IPS-20b (cell line): ENCODE measurements around the gene AP1AR.

Experiments
- H3K27ac ChIP-seq: one replicate; pipeline ENCODE4 v1.5.1; 2013; ENCODE audit warnings: low read length
- H3K27me3 ChIP-seq: 2 replicates; pipeline ENCODE4 v1.6.1; 2013; ENCODE audit warnings: mild to moderate bottlenecking, low read length, inconsistent platforms; ENCODE audit not compliant: insufficient read depth
- H3K36me3 ChIP-seq: 2 replicates; pipeline ENCODE4 v1.6.1; 2013; ENCODE audit warnings: low read depth, mild to moderate bottlenecking, inconsistent platforms, low read length, moderate library complexity; ENCODE audit not compliant: insufficient read depth
- H3K4me1 ChIP-seq: 2 replicates; pipeline ENCODE4 v1.6.1; 2013; ENCODE audit warnings: mild to moderate bottlenecking, control low read depth, inconsistent platforms, low read length, moderate library complexity; ENCODE audit not compliant: insufficient read depth
- H3K4me3 ChIP-seq: 2 replicates; pipeline ENCODE4 v1.5.1; 2013; ENCODE audit warnings: mild to moderate bottlenecking, low read length, inconsistent platforms
- H3K9ac ChIP-seq: 2 replicates; pipeline ENCODE4 v1.6.1; 2013; ENCODE audit warnings: low read depth, mild to moderate bottlenecking, inconsistent platforms, low read length, moderate library complexity
- H3K9me3 ChIP-seq: 2 replicates; pipeline ENCODE4 v1.6.1; 2013; ENCODE audit warnings: mild to moderate bottlenecking, low read depth, low read length, inconsistent platforms; ENCODE audit not compliant: insufficient read depth

The AP1AR gene

GRCh38 chr4:112282860-112283667 is 51.5 kb downstream of the AP1AR start:
- no peak overlapping the region for H3K27ac ChIP-seq
- no peaks in the 10 kb centered on the region for H3K36me3 ChIP-seq
- no peak overlapping the region for H3K9ac ChIP-seq
- H3K9me3 ChIP-seq, result no peaks in the 10 kb centered on the region
- no peak overlapping the region for H3K4me3 ChIP-seq
- H3K4me1 ChIP-seq, result no peaks in the 10 kb centered on the region
- H3K27me3 ChIP-seq, result peaks cover 34% of the 10 kb centered on the region

- Histone ChIP-seq H3K9ac (no peak overlapping the region), H3K9me3 (no peaks in the 10 kb centered on the region), H3K36me3 (no peaks in the 10 kb centered on the region), H3K4me3 (no peak overlapping the region), H3K4me1 (no peaks in the 10 kb centered on the region), H3K27me3 (peaks cover 34% of the 10 kb centered on the region), H3K27ac (no peak overlapping the region)
Observed at GRCh38 chr4:112284166-112284565, 52.6 kb downstream of the AP1AR start.

- Histone ChIP-seq H3K27me3 (peaks cover 34% of the 10 kb centered on the region), H3K4me3 (peak overlapping the region; percentile 68), H3K27ac (no peak overlapping the region), H3K4me1 (no peaks in the 10 kb centered on the region), H3K36me3 (no peaks in the 10 kb centered on the region), H3K9ac (peak overlapping the region; percentile 61; the same call in 1 of the 2 replicates), H3K9me3 (no peaks in the 10 kb centered on the region)
Observed at GRCh38 chr4:112284662-112285411, 53.2 kb downstream of the AP1AR start.

GRCh38 chr4:112287258-112287989 is 55.8 kb downstream of the AP1AR start:
- Histone ChIP-seq H3K9ac (no peak overlapping the region), H3K9me3 (no peaks in the 10 kb centered on the region), H3K4me3 (no peak overlapping the region), H3K4me1 (no peaks in the 10 kb centered on the region), H3K36me3 (no peaks in the 10 kb centered on the region), H3K27ac (no peak overlapping the region), H3K27me3 (peaks cover 34% of the 10 kb centered on the region)

GRCh38 chr4:112288455-112288854 is 56.9 kb downstream of the AP1AR start:
- H3K27me3 ChIP-seq, result peaks cover 34% of the 10 kb centered on the region
- no peaks in the 10 kb centered on the region for H3K36me3 ChIP-seq
- no peak overlapping the region for H3K4me3 ChIP-seq
- no peak overlapping the region for H3K27ac ChIP-seq
- H3K4me1 ChIP-seq, result no peaks in the 10 kb centered on the region
- no peaks in the 10 kb centered on the region for H3K9me3 ChIP-seq
- H3K9ac ChIP-seq, result no peak overlapping the region

- Histone ChIP-seq H3K27me3 (peaks cover 22% of the 10 kb centered on the region), H3K4me3 (no peak overlapping the region), H3K36me3 (no peaks in the 10 kb centered on the region), H3K27ac (no peak overlapping the region), H3K9me3 (no peaks in the 10 kb centered on the region), H3K4me1 (no peaks in the 10 kb centered on the region), H3K9ac (no peak overlapping the region)
Observed at GRCh38 chr4:112289407-112290253, 58.0 kb downstream of the AP1AR start.

- no peak overlapping the region for H3K4me3 ChIP-seq
- peaks cover 15% of the 10 kb centered on the region for H3K27me3 ChIP-seq
- H3K9me3 ChIP-seq, result no peaks in the 10 kb centered on the region
- H3K36me3 ChIP-seq, result no peaks in the 10 kb centered on the region
- no peak overlapping the region for H3K27ac ChIP-seq
- no peak overlapping the region for H3K9ac ChIP-seq
- no peaks in the 10 kb centered on the region for H3K4me1 ChIP-seq
Observed at GRCh38 chr4:112290341-112290740, 58.8 kb downstream of the AP1AR start.

GRCh38 chr4:112296949-112297880 is 65.6 kb downstream of the AP1AR start, which contains the start of gene ALPK1:
Gene ALPK1 (plus strand): TSS chr4:112297369.
- Histone ChIP-seq H3K4me3 (no peak within 1 kb of the TSS), H3K9ac (no peak within 1 kb of the TSS), H3K4me1 (no peaks in the 10 kb centered on the region), H3K9me3 (no peaks in the 10 kb centered on the region), H3K36me3 (no peaks in the 10 kb centered on the region), H3K27ac (no peak within 1 kb of the TSS), H3K27me3 (no peaks in the 10 kb centered on the region)

GRCh38 chr4:112299721-112300120 is 68.1 kb downstream of the AP1AR start:
- no peak overlapping the region for H3K27ac ChIP-seq
- H3K36me3 ChIP-seq, result no peaks in the 10 kb centered on the region
- no peak overlapping the region for H3K4me3 ChIP-seq
- H3K4me1 ChIP-seq, result no peaks in the 10 kb centered on the region
- H3K9ac ChIP-seq, result no peak overlapping the region
- no peaks in the 10 kb centered on the region for H3K27me3 ChIP-seq
- H3K9me3 ChIP-seq, result no peaks in the 10 kb centered on the region
